Measurements from ENCODE around the gene GNAO1. TPM values are rescaled to one million over a fixed set of nuclear protein-coding genes. Genes with fewer than 3 reads are reported as not detected.

GNAO1 gene
- total and polyA plus RNA-seq, 4 donors = 34.4 to 331 (median 177) TPM

DNA sequence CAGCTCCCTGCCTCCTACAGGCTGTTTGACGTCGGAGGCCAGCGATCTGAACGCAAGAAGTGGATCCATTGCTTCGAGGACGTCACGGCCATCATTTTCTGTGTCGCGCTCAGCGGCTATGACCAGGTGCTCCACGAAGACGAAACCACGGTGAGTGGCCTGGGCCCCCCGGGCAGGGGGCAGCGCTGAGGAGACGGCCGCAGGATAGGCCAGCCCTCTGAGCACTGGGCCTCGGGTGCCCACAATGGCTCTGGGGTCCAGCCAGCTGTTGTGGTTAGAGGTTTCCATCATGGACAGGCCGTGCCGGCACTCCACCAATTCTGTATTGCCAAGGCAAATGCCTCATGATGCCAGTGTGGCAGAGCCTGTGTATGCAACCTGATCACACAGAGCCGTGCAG lies 145.4 kb downstream of the GNAO1 start:
- no peaks in the 10 kb centered on the region for H3K9me3 ChIP-seq (ENCODE audit: control insufficient read depth, insufficient read depth, low read length)
- H3K4me1 ChIP-seq (ENCODE audit: control insufficient read depth, insufficient read depth, low read length) = peaks cover 8% of the 10 kb centered on the region
- H3K36me3 ChIP-seq (ENCODE audit: control insufficient read depth, insufficient read depth, low read length) = peaks cover 96% of the 10 kb centered on the region
- H3K27me3 ChIP-seq (ENCODE audit: control insufficient read depth, insufficient read depth, low read length) = no peaks in the 10 kb centered on the region
- WGBS (ENCODE audit: insufficient coverage) = 88% methylated on average over 21 of the region's 21 CpGs
- H3K4me3 ChIP-seq (ENCODE audit: low read depth, low read length) = no peak overlapping the region
- H3K27ac ChIP-seq (ENCODE audit: low read depth, low read length) = no peak overlapping the region
- DNase-seq (ENCODE audit: low read depth in 4 of 6, low spot score in 6 of 6) = no peak

GRCh38 chr16:56337131-56337857 lies 146.0 kb downstream of the GNAO1 start:
- H3K27ac ChIP-seq (ENCODE audit: low read depth, low read length) = no peak overlapping the region
- no peak for DNase-seq (ENCODE audit: low read depth in 4 of 6, low spot score in 6 of 6)
- no peaks in the 10 kb centered on the region for H3K27me3 ChIP-seq (ENCODE audit: control insufficient read depth, insufficient read depth, low read length)
- peaks cover 96% of the 10 kb centered on the region for H3K36me3 ChIP-seq (ENCODE audit: control insufficient read depth, insufficient read depth, low read length)
- WGBS (ENCODE audit: insufficient coverage) = 85% methylated on average over 11 of the region's 11 CpGs
- H3K4me1 ChIP-seq (ENCODE audit: control insufficient read depth, insufficient read depth, low read length) = peaks cover 8% of the 10 kb centered on the region
- H3K9me3 ChIP-seq (ENCODE audit: control insufficient read depth, insufficient read depth, low read length) = no peaks in the 10 kb centered on the region
- H3K4me3 ChIP-seq (ENCODE audit: low read depth, low read length) = no peak overlapping the region

DNA sequence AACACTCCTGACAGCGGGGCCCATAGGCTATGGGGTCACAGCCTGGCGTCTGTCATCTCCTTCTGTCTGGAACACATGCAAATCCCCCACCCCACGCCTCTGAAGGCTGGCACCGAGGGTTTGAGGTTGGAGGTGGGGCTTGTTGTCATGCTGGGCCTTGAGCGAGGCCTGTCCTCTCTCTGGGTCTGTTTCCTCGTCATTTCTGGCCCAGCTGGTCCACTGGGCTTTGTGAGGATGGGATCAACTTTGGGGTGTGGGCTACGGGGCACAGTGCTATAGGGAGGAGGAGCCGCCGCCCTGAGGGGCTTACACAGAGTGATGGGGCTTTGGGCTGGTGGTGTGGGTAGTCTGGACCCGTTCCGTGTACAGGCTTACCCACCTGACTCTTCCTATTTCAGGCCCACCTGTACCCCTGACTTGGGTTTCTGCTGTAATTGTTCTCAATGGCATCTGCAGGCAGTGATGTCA lies 146.6 kb downstream of the GNAO1 start:
- Histone ChIP-seq H3K9me3 (ENCODE audit: control insufficient read depth, insufficient read depth, low read length) (no peaks in the 10 kb centered on the region), H3K4me3 (ENCODE audit: low read depth, low read length) (no peak overlapping the region), H3K27ac (ENCODE audit: low read depth, low read length) (no peak overlapping the region), H3K27me3 (ENCODE audit: control insufficient read depth, insufficient read depth, low read length) (no peaks in the 10 kb centered on the region), H3K4me1 (ENCODE audit: control insufficient read depth, insufficient read depth, low read length) (peaks cover 2% of the 10 kb centered on the region), H3K36me3 (ENCODE audit: control insufficient read depth, insufficient read depth, low read length) (peaks cover 96% of the 10 kb centered on the region)
- DNase-seq (ENCODE audit: low read depth in 4 of 6, low spot score in 6 of 6) = no peak
- 83% methylated on average over 4 of the region's 11 CpGs for WGBS (ENCODE audit: insufficient coverage)

GRCh38 chr16:56338566-56339318 lies 147.5 kb downstream of the GNAO1 start:
- Histone ChIP-seq H3K9me3 (ENCODE audit: control insufficient read depth, insufficient read depth, low read length) (no peaks in the 10 kb centered on the region), H3K36me3 (ENCODE audit: control insufficient read depth, insufficient read depth, low read length) (peaks cover 98% of the 10 kb centered on the region), H3K27me3 (ENCODE audit: control insufficient read depth, insufficient read depth, low read length) (no peaks in the 10 kb centered on the region), H3K4me1 (ENCODE audit: control insufficient read depth, insufficient read depth, low read length) (no peaks in the 10 kb centered on the region), H3K4me3 (ENCODE audit: low read depth, low read length) (no peak overlapping the region), H3K27ac (ENCODE audit: low read depth, low read length) (no peak overlapping the region)
- WGBS (ENCODE audit: insufficient coverage) = 86% methylated on average over 17 of the region's 17 CpGs
- DNase-seq (ENCODE audit: low read depth in 4 of 6, low spot score in 6 of 6) = no peak

- H3K4me1 ChIP-seq (ENCODE audit: control insufficient read depth, insufficient read depth, low read length) = no peaks in the 10 kb centered on the region
- peaks cover 99% of the 10 kb centered on the region for H3K36me3 ChIP-seq (ENCODE audit: control insufficient read depth, insufficient read depth, low read length)
- no peak overlapping the region for H3K4me3 ChIP-seq (ENCODE audit: low read depth, low read length)
- WGBS (ENCODE audit: insufficient coverage) = 96% methylated on average over 17 of the region's 17 CpGs
- no peak overlapping the region for H3K27ac ChIP-seq (ENCODE audit: low read depth, low read length)
- H3K27me3 ChIP-seq (ENCODE audit: control insufficient read depth, insufficient read depth, low read length) = no peaks in the 10 kb centered on the region
- H3K9me3 ChIP-seq (ENCODE audit: control insufficient read depth, insufficient read depth, low read length) = no peaks in the 10 kb centered on the region
- no peak for DNase-seq (ENCODE audit: low read depth in 4 of 6, low spot score in 6 of 6)
Measured at GRCh38 chr16:56339431-56340195, 148.3 kb downstream of the GNAO1 start.

- no peak overlapping the region for H3K4me3 ChIP-seq (ENCODE audit: low read depth, low read length)
- H3K27me3 ChIP-seq (ENCODE audit: control insufficient read depth, insufficient read depth, low read length) = no peaks in the 10 kb centered on the region
- peaks cover 99% of the 10 kb centered on the region for H3K36me3 ChIP-seq (ENCODE audit: control insufficient read depth, insufficient read depth, low read length)
- no peak overlapping the region for H3K27ac ChIP-seq (ENCODE audit: low read depth, low read length)
- DNase-seq (ENCODE audit: low read depth in 4 of 6, low spot score in 6 of 6) = no peak
- H3K4me1 ChIP-seq (ENCODE audit: control insufficient read depth, insufficient read depth, low read length) = no peaks in the 10 kb centered on the region
- WGBS (ENCODE audit: insufficient coverage) = 94% methylated on average over 23 of the region's 23 CpGs
- no peaks in the 10 kb centered on the region for H3K9me3 ChIP-seq (ENCODE audit: control insufficient read depth, insufficient read depth, low read length)
Measured at GRCh38 chr16:56340416-56340815, 149.1 kb downstream of the GNAO1 start.

DNA sequence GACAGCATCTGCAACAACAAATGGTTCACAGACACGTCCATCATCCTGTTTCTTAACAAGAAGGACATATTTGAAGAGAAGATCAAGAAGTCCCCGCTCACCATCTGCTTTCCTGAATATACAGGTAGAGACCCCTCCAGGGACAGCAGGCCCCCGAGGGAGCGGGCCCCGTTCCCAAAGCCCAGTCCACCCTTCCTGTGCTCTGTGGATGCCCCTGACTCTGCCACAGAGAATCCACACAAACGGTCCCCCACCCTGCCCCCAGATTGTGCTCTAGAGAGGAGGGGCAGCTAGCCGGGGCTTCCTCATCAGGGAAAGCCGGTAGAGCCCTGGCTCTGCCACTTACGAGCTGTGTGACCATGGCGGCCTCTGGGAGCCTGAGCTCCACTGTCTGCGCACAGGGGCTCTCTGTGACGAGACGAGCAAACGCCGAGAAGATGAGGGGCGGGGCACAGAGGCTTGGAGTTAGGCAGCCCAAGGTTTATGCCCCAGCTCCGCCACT lies 149.6 kb downstream of the GNAO1 start:
- Histone ChIP-seq H3K9me3 (ENCODE audit: control insufficient read depth, insufficient read depth, low read length) (no peaks in the 10 kb centered on the region), H3K4me1 (ENCODE audit: control insufficient read depth, insufficient read depth, low read length) (no peaks in the 10 kb centered on the region), H3K27me3 (ENCODE audit: control insufficient read depth, insufficient read depth, low read length) (no peaks in the 10 kb centered on the region), H3K4me3 (ENCODE audit: low read depth, low read length) (no peak overlapping the region), H3K27ac (ENCODE audit: low read depth, low read length) (no peak overlapping the region), H3K36me3 (ENCODE audit: control insufficient read depth, insufficient read depth, low read length) (peaks cover 99% of the 10 kb centered on the region)
- 83% methylated on average over 12 of the region's 17 CpGs for WGBS (ENCODE audit: insufficient coverage)
- no peak for DNase-seq (ENCODE audit: low read depth in 4 of 6, low spot score in 6 of 6)

GRCh38 chr16:56341656-56342399 lies 150.5 kb downstream of the GNAO1 start:
- Histone ChIP-seq H3K36me3 (ENCODE audit: control insufficient read depth, insufficient read depth, low read length) (peaks cover 99% of the 10 kb centered on the region), H3K27ac (ENCODE audit: low read depth, low read length) (no peak overlapping the region), H3K4me1 (ENCODE audit: control insufficient read depth, insufficient read depth, low read length) (no peaks in the 10 kb centered on the region), H3K4me3 (ENCODE audit: low read depth, low read length) (no peak overlapping the region), H3K9me3 (ENCODE audit: control insufficient read depth, insufficient read depth, low read length) (no peaks in the 10 kb centered on the region), H3K27me3 (ENCODE audit: control insufficient read depth, insufficient read depth, low read length) (no peaks in the 10 kb centered on the region)
- DNase-seq (ENCODE audit: low read depth in 4 of 6, low spot score in 6 of 6) = no peak
- 87% methylated on average over 6 of the region's 9 CpGs for WGBS (ENCODE audit: insufficient coverage)

Measured in spinal cord (tissue), 10 donors.